ENCODE data around the gene DDX51.

DNA sequence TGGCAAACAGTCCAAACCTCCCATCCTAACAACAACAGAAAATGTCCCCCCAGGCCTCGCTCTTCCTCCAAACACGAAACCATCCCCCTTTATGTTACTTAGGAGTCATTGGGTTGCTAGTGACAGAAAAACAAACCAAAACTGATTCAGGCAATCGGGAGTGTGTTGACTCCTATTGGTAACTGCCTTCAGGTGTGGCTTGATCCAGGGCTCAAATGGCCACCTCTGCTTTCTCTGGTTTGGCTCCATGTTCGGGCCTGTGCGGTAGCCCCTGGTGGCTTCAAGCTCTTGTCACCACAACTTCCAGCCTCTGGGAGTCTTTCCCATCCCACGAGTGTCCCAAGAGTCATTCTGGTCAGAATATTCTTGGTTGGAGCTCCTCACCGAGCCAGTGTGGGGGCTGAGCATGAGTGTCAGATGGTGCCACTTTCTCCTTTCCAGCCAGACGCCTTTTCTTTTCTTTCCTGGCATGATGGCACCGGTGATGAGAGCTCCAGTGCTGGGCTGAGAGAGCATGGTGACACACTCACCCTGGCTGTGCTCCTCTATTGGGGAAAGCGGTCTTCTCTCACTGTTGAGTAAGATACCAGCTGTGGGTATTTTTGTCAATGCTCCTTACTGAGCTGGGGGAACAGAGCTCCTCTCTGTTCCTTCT is 38.7 kb upstream of the DDX51 start:
- TF ChIP-seq, protein P1, sequence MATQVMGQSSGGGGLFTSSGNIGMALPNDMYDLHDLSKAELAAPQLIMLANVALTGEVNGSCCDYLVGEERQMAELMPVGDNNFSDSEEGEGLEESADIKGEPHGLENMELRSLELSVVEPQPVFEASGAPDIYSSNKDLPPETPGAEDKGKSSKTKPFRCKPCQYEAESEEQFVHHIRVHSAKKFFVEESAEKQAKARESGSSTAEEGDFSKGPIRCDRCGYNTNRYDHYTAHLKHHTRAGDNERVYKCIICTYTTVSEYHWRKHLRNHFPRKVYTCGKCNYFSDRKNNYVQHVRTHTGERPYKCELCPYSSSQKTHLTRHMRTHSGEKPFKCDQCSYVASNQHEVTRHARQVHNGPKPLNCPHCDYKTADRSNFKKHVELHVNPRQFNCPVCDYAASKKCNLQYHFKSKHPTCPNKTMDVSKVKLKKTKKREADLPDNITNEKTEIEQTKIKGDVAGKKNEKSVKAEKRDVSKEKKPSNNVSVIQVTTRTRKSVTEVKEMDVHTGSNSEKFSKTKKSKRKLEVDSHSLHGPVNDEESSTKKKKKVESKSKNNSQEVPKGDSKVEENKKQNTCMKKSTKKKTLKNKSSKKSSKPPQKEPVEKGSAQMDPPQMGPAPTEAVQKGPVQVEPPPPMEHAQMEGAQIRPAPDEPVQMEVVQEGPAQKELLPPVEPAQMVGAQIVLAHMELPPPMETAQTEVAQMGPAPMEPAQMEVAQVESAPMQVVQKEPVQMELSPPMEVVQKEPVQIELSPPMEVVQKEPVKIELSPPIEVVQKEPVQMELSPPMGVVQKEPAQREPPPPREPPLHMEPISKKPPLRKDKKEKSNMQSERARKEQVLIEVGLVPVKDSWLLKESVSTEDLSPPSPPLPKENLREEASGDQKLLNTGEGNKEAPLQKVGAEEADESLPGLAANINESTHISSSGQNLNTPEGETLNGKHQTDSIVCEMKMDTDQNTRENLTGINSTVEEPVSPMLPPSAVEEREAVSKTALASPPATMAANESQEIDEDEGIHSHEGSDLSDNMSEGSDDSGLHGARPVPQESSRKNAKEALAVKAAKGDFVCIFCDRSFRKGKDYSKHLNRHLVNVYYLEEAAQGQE (IDR thresholded peaks at IDR 0.05; ENCODE audit: insufficient read depth in 1 of 2, low read depth in 2 of 2, low read length in 2 of 2): no peak
- TF ChIP-seq POLR2AphosphoS5 (IDR thresholded peaks at IDR 0.05; ENCODE audit: low read depth, low read length) (no peak), SIN3A (IDR thresholded peaks at IDR 0.05; ENCODE audit: borderline replicate concordance, insufficient read depth, low read length) (no peak), TAF1 (IDR thresholded peaks at IDR 0.05; ENCODE audit: borderline replicate concordance, insufficient read depth, low read length) (no peak)

All from PFSK-1 (cell line).